Measurements from ENCODE around the gene RTN4RL1. TPM values are rescaled to one million over a fixed set of nuclear protein-coding genes. Genes with fewer than 3 reads are reported as not detected.
A peak's percentile ranks its signal among the peaks of the same experiment; 100 is the strongest.

RTN4RL1 gene
- total and polyA plus RNA-seq, 2 donors from 2014 or later, result 2.0 to 10.7 TPM

GRCh38 chr17:1963250-1963649 lies 61.9 kb downstream of the RTN4RL1 start:
- H3K4me3 ChIP-seq (ENCODE audit: low read length in 3 of 3), result no peak overlapping the region
- DNase-seq (peak in 1 of 5 donors; percentile 53), FAIRE-seq (no peak)
- H3K36me3 ChIP-seq (ENCODE audit: control insufficient read depth in 2 of 3, insufficient read depth in 3 of 3, low read length in 3 of 3), result no peaks in the 10 kb centered on the region
- H3K9ac ChIP-seq (ENCODE audit: low read length in 3 of 3), result no peak overlapping the region
- no peak for TF ChIP-seq CTCF (IDR thresholded peaks at IDR 0.05; ENCODE audit: borderline replicate concordance, extremely low read depth, insufficient read depth)
- H3K27ac ChIP-seq (ENCODE audit: low read depth in 2 of 2, low read length in 2 of 2), result no peak overlapping the region
- H3K9me3 ChIP-seq (ENCODE audit: control insufficient read depth in 2 of 3, insufficient read depth in 1 of 3, low read length in 3 of 3), result no peaks in the 10 kb centered on the region
- H3K27me3 ChIP-seq (ENCODE audit: control insufficient read depth, insufficient read depth, low read length), result no peaks in the 10 kb centered on the region
- intact Hi-C loops (cut with DNase I), result no loop called here
- peaks cover 0 to 5% (median 2%) of the 10 kb centered on the region in 3 donors for H3K4me1 ChIP-seq (ENCODE audit: control insufficient read depth in 2 of 3, insufficient read depth in 2 of 3, low read depth in 1 of 3, low read length in 3 of 3)

DNA sequence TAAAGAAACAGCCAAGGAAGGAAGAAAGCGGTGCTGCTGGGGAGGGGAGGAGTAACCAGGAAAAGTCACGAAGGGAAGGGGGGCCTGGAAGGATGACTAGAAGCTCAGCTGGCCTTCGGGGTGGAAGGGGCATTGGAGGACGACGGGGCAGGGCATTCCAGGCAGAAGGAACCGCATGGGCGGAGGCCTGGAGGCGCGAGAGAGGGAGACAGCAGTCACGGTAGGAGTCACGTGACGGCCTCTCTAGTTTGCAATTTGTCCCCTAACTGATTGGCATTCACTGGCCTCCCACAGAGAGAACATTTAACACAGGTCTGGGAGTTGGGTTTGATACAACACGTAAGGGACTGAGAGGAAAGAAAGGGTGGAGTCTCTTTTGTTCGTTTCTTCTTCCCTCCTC lies 63.9 kb downstream of the RTN4RL1 start:
- intact Hi-C loops (cut with DNase I), result no loop called here
- TF ChIP-seq CTCF (IDR thresholded peaks at IDR 0.05; ENCODE audit: borderline replicate concordance, extremely low read depth, insufficient read depth), result no peak
- Histone ChIP-seq H3K4me3 (ENCODE audit: low read length in 3 of 3) (no peak overlapping the region), H3K9me3 (ENCODE audit: control insufficient read depth in 2 of 3, insufficient read depth in 1 of 3, low read length in 3 of 3) (no peaks in the 10 kb centered on the region), H3K27ac (ENCODE audit: low read depth in 2 of 2, low read length in 2 of 2) (no peak overlapping the region), H3K9ac (ENCODE audit: low read length in 3 of 3) (no peak overlapping the region), H3K4me1 (ENCODE audit: control insufficient read depth in 2 of 3, insufficient read depth in 2 of 3, low read depth in 1 of 3, low read length in 3 of 3) (peaks cover 0 to 5% (median 2%) of the 10 kb centered on the region in 3 donors), H3K36me3 (ENCODE audit: control insufficient read depth in 2 of 3, insufficient read depth in 3 of 3, low read length in 3 of 3) (no peaks in the 10 kb centered on the region), H3K27me3 (ENCODE audit: control insufficient read depth, insufficient read depth, low read length) (no peaks in the 10 kb centered on the region)
- no peak for FAIRE-seq
- DNase-seq, result peak in 2 of 5 donors; percentile 45 to 53

- H3K9ac ChIP-seq (ENCODE audit: low read length in 3 of 3), result no peak overlapping the region
- intact Hi-C loops (cut with DNase I), result no loop called here
- H3K9me3 ChIP-seq (ENCODE audit: control insufficient read depth in 2 of 3, insufficient read depth in 1 of 3, low read length in 3 of 3), result no peaks in the 10 kb centered on the region
- no peak overlapping the region for H3K4me3 ChIP-seq (ENCODE audit: low read length in 3 of 3)
- no peak for TF ChIP-seq CTCF (IDR thresholded peaks at IDR 0.05; ENCODE audit: borderline replicate concordance, extremely low read depth, insufficient read depth)
- FAIRE-seq (no peak), DNase-seq (peak in 1 of 5 donors; percentile 38)
- H3K27ac ChIP-seq (ENCODE audit: low read depth in 2 of 2, low read length in 2 of 2), result no peak overlapping the region
- no peaks in the 10 kb centered on the region for H3K36me3 ChIP-seq (ENCODE audit: control insufficient read depth in 2 of 3, insufficient read depth in 3 of 3, low read length in 3 of 3)
- no peaks in the 10 kb centered on the region for H3K27me3 ChIP-seq (ENCODE audit: control insufficient read depth, insufficient read depth, low read length)
- peaks cover 0 to 5% (median 2%) of the 10 kb centered on the region in 3 donors for H3K4me1 ChIP-seq (ENCODE audit: control insufficient read depth in 2 of 3, insufficient read depth in 2 of 3, low read depth in 1 of 3, low read length in 3 of 3)
Observed at GRCh38 chr17:1960545-1960912, 64.6 kb downstream of the RTN4RL1 start.
